Frontal cortex (tissue), 4 donors: Measurements from ENCODE around the gene B3GNT7. TPM values are rescaled to one million over a fixed set of nuclear protein-coding genes. Genes with fewer than 3 reads are reported as not detected.

Experiments
- DNase-seq, 2 donors: peaks; one replicate each; pipeline ENCODE4 v3.0.0; 2012; ENCODE audit warnings: low spot score in 2 of 2
- FAIRE-seq: peaks from 2 replicates; lab custom pipeline; 2012; peaks lifted over from hg19 to GRCh38; lab: Jason Lieb, UNC
- total RNA-seq: library from RNA; depleted of rRNA; stranded (reverse); fragments of >200 nt; gene quantifications from one replicate; pipeline ENCODE4 v1.2.3, GENCODE V29; 2014
- donor health status: control.
- donor health status: control.
- donor health status: control.

The B3GNT7 gene
- total RNA-seq, 1 donor from 2014 or later, result 0.82 TPM

DNA sequence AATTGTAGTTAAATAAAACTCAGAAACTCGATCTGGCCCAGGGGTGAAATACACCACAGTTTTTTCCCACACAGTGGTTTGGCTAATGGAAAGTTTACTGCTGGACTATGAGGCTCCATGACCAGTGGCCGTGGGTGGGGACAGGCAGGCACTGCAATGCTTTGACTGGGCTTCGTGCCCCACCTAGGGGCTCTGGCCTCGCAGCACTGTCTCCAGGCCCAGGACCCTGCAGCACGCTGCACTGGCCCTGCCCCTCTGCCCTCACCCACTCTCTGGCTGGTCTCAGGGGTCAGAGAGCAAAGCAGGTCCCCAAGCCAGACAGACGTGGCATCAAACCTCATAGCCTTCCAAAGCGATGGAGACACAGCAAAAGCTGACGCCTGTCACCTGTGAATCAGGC is 13.4 kb upstream of the B3GNT7 start:
- DNase-seq, result no peak
- no peak for FAIRE-seq

DNA sequence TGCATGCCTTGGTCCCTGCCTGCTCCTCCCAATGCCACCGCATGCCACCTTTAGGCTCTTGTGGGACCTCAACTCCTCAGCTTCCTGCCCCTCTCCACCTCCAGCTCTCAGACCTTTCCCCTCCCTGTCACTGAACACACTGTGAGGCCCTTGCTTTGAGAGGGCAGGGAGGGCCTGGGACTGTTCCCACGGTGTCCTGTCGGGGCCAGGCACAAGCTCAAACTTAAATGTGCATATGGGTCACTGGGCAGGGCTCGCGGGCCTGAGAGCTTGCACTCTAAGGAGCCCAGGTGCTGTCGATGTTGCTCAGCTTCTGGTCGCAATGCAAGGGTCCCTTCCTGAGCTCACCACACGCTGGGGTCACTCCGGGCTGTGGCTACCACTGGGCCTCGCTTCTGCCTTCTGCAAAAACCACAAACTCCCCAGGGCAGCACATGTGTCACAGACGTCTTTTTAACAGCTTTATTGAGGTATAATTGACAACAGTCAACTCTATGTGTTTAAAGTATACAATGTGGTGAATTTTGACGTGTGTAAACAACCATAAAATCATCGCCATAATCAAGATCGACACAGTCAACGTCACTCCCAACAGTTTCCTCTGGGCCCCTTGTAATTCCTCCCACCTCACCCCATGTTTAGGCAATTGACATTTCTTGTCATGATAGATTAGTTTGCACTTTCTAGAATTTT is 11.9 kb upstream of the B3GNT7 start:
- FAIRE-seq (no peak), DNase-seq (no peak)

DNA sequence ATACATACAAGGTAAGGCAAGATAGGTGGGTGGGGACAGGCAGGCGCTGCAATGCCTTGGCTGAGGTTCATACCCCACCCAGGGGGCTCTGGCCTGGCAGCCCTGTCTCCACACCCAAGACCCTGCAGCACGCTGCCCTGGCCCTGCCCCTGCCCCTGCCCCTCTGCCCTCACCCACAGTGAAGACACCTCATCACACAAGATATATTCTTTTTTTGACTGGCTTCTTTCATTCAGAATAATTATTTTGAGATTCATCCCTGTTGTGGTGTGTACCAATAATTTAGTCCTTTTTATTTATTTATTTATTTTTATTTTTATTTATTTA is 11.4 kb upstream of the B3GNT7 start:
- DNase-seq (no peak), FAIRE-seq (no peak)

DNA sequence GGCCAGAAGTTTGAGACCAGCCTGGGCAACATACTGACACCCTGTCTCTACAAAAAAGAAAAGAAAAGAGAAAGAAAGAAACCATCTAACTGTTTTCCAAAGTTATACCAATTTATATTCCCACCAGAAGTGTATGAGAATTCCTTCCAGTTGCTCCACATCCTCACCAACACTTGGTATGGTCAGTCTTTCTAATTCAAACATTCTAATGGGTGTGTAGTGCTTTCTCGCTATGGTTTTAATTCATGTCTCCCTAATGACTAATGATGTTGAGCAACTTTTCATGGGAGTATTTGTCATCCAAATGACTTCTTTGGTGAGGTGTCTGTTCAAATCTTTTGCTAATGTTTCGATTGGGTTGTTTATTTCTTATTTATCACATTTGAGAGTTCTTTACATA is 10.5 kb upstream of the B3GNT7 start:
- DNase-seq, result no peak
- FAIRE-seq, result no peak

DNA sequence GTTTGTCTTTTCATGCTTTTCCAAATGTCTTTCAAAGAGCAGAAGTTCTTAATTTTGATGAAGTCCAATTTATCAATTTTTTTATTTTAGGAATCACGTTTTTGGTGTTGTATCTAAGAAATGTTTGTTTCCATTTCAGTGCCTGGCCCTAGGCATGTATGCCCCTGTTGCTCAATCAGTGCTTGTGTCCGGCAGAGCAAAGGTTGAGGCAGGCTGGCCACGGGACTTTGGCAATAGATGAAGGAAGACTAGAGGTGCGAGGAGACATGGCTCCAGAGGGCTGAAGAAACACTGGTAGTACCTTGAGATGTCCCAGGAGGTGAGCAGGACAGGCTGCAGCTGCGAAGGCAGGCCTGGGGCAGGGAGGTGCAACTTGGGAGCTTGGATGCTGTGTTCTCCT is 10.1 kb upstream of the B3GNT7 start:
- FAIRE-seq, result no peak
- no peak for DNase-seq

DNA sequence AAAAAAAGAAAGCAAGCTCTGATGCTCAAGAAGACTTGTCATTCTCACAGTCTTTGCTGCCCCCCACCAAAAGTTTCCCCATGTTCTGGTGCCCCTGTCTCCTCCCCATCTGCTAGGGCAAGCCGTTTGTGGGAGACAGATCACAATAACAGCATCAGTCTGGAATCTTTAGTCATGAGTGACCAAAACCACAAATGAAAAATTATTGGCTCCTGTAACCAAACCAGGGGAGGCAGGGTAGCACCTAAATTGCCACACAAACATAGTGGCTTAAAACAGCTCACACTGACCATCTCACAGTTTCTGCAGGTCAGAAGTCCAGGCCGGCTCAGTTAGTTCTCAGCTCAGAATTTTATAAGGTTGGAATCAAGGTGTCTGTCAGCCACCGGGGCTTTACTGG is 9.1 kb upstream of the B3GNT7 start:
- DNase-seq (no peak), FAIRE-seq (no peak)

DNA sequence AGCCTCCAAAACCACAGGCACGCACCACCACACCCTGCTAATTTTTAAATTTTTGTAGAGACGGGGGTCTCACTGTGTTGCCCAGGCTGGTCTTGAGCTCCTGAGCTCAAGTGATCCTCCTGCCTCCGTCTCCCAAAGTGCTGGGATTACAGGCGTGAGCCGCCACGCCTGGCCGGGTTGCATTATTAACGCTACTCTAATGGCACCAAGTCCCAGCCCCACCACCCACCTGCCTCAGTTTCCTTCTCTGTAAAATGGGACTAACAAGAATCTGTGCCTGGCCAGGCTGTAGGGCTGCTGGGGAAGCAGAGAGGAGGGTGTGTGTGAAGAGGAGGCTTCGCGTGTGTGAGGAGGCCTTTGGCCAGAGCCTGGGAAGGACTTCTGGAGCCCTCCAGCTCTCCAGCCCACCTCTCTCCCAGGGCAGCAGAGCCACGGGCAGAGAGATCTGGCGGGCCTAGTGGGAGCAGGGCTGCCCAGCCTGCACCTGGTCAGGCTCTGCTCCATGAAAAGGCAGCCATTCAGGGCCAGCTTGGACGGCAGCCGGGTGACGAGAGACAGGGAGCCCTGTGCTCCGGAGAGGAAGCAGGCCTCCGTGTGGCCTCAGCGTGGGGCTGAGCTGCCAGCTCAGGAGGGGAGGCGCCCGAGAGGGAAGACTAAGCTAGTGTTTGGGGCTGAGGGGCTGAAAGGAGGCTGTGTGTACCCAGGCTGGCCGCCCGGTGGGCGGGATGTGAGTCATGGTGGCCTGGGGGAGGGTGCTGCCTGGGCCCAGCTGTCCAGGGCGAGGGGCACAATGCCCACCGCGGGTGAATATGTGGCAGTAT is 7.4 kb upstream of the B3GNT7 start:
- peak; percentile 81 for DNase-seq

DNA sequence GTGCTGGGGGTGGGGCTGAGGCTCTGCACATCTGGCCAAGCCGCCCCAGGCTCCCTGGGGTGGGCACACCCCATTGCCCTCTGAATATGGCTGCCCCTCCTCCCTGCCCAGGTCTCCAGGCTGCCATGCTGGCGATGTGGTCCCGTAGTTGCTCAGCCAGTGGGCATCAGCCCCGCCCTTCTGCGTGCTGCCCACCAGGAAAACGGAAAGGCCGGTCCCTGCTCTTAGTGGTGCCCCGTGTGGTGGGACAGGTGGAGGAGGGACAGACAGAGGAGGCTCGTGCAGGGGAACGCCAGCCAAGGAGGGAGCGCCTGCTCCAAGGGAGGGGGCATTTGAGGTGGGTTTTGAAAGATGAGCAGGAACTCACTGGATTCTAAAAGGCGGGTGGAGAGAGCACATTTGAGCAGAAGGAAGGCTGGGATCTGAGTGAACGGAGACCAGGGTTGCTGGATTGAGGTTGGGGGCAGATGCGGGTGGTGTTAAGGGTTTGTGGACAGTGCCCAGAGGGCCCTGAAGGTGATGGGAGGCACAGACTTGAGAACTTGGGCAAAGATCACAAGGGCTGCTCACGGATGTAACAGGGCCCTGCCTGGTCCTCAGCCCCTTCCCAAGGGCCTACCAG is 6.7 kb upstream of the B3GNT7 start:
- FAIRE-seq, result no peak

More for the DNA sequence above, 7.4 kb upstream of the B3GNT7 start:
- FAIRE-seq, result peak; percentile 64

DNA sequence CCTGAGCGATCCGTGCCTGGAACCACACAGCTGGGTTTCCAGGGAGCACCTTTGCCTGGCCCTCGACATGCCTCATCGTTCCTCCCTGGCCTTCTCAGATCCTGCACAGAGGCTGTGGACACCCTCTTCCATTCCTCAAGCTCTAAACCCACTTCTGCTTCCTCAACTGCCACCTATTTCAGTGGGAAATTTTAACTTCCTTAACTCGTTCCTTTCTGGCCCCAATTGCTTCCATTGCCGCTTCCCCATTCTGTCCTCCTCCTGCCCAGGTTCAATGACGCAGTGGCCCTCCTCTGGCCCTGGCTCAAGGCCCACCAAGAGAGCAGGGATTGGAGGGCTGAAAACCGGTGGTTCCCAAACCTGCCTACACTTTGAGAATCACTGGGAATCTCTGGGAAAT is 4.8 kb upstream of the B3GNT7 start:
- no peak for FAIRE-seq
- peak in 1 of 2 donors; percentile 13 for DNase-seq

More for the DNA sequence above, 6.7 kb upstream of the B3GNT7 start:
- DNase-seq, result peak in 1 of 2 donors; percentile 35

DNA sequence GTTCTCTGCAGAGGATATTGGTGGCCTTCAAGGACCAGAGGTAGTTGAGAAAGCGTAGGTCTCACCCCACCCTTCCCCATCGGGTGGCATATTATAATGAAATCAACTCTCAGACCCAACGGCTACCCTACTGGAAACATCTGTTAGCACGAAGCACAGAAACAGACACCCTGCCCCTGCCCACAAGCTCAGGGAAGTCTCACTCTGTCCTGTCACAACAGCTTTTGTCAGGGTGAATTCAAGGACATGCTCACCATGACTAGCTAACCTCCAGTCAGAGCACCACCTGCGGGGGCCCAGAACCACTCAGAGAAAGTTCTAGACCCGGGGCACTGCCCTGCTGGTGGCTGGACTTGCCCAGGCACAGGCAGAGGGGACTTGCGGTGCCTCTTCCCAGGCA is 3.5 kb upstream of the B3GNT7 start:
- DNase-seq, result peak in 1 of 2 donors; percentile 6
- no peak for FAIRE-seq

DNA sequence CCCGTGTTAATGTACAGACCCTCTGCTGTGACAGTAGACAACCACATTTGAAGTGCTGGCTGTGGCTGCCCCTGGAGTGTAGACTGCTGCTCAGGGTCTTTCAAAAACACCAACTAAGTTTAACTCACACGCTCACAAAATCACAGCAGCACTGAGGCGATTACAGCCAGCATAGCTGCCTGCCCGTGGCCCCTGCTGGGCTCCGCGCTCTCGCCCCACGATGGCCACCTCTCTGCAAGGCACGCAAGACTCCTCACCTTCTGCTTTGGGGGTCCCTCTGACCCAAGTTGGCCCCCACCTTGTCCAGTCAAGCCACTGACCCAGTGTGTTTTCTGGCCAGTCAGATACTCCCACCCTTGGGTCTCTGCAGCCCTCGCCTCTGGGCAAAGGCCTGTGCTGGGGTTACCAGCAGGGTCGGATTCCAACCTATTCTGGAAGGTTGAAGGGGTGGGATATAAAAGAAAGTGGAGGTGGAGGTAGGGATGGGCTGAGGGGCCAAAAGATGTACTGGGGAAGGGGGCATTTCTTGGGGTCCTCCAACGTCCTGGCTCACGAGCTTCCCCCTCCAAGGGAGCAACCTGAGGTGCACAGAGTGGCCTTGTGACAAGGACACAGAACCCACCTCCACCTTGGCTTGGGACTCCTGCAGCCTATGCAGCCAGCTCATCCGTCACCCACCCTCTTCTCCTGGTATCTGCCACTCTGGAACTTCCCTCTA is 2.9 kb upstream of the B3GNT7 start:
- FAIRE-seq (no peak), DNase-seq (peak in 1 of 2 donors; percentile 6)

DNA sequence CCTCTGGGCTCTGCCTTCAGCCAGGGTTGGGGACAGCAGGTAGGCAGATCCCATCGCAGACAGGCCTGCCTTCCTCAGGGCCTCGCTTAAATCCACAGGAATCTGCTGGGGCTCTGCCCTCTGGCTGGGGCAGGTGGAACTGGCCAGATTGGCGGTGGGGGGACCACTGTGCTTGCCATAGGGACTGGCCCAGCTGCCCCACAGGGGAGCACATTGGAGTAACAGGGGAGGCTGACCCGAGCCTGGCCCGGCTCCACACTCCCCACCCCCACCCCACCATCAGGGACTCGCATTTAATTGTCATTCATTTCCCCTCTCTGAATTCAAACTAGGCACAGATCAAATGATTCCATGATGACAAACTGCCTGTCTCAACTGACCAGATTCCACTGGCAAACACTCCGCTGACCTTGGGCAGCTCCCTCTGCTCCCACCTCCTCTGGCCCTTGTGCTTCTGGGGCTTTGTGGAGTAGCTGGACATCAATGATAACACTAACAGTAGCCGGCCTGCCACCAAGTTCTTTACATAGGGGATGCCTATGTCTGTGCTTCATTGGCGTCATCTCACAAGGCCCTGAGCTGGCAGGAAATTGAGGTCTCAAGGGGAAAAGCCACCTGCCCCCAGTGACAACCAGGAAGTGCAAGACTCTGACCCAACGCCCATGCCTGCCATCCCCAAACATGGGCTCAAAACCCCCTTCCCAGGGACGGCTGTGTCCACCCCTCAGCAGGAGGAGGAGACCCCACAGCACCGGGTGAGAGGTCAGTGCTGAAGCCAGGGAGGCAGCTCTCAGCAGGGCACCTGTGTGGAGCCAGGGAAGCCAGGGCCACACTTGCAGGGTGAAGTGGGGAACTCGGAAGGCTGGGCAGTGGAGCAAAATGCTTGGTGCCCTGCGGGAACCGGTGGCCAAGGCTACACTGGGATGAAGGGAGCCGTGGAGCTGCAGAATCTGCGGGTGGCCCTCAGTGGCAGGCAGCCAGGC is 2.1 kb upstream of the B3GNT7 start:
- FAIRE-seq (no peak), DNase-seq (peak in 1 of 2 donors; percentile 27)

DNA sequence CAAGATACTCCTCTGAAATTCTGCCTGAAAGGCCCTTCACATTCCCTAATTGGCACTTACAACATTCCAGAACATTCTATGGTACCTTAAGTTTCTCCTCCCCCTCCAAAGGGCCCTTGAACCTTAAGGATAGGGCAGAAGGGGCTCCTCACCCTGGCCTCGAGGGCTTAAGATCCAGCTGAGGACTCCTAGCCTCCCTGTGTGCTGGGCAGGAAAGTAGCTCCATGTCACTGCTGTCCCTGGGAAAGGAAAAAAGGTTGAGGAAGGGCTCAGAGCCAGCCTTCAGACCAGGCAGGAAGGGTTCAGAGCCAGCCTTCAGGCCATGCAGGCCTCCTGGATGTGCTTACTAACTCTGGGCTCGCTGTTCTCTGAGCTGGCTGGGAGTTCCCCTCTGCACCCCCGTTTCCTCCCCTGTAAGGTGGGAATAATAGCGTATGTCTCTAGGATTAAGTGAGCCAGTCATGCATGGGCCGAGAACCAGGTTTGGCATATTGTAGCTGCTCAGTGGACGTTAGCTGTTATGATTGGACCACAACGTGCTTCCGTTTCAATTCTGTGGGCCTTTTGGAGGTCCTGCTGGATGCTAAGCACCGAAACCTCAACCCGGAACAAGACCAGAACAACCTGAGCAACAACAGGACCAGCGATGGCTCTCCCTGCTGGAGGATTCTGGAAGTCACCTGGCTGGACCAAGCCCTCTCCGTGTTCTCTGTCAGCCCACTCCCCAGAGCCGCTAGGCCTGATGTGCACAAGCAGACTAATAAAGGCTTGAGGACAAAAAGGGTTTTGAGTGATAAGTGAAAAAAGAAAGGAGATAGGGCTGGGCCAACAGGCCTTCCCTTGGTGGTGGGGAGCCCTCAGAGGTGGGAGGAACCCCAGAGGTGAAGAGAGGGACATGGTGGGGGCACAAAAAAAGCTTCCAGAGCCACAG is 1.0 kb upstream of the B3GNT7 start:
- DNase-seq (peak in 1 of 2 donors; percentile 24), FAIRE-seq (no peak)

DNA sequence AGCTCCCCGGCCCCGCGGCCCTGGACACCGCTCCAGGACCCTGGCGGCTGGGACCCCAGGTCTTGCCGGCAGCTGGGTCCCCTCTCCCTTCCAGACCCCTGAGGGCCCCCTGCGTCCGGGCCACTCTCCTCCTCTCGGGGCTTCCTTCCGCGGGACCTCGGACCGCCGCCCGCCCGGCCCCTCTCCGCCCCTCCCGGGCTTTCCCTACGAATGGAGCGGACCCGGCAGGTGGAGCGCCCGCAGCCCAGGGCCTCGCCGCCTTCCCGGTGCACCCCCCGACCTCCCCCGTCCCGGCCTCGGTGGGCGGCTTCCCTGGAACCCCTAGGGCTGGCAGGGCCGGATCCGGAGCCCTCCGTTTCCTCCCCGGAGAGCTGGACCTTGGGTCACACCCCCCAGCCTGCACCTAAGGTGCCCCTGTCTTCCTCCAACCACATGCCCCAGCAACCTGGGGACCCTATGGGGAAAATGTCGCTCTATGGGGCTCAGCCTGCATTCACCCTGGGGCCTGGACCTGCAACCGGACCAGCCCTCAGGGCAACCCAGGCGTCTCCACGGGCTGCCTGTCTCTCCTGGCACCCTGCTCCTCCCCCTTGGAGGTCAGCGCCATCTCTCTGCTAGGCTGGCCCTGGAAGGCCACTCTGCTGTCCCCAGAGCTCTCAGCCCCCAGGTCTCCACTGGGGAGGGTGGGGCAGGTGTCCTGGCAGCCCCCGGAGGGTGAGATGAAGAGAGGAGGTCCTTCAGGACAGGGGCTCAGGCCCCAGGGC is 730 bp downstream of the B3GNT7 start:
- FAIRE-seq (no peak), DNase-seq (peak in 1 of 2 donors; percentile 32)

DNA sequence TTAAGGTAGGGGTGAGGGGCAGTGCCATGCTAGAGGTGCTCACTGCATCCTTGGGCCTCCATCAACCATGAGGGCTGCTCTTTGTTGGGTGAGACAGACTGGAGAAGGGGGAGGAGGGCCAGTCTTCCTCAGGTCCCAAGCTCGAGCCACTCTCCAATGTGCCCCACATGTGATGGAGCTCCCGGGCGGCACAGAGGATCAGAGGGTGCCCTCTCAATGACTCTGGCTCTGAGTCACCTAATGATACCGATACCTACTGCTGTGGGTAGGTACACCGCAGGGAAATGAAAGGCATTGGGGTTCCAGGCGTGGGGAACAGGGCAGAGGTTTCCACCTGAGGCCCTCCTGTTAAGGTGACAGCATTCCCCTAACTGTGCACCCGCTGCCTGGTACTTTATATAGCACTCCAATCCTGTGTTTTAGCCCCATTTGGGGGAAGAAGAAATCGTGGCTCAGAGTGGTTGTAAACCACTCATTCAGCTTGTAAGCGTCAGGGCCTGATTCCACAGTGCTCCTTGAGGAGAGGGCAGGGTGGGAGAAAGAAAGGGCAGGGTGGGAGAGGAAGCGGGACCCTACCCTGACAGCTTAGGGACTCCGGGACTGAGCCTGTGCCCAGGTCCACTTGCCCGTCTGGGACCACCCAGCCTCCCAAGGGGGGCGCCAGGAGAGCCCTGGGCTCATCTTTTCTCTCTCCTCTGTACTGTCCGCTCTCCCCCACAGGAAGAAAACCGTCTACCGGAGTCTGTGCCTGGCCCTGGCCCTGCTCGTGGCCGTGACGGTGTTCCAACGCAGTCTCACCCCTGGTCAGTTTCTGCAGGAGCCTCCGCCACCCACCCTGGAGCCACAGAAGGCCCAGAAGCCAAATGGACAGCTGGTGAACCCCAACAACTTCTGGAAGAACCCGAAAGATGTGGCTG is 1.8 kb downstream of the B3GNT7 start:
- FAIRE-seq (no peak), DNase-seq (no peak)

DNA sequence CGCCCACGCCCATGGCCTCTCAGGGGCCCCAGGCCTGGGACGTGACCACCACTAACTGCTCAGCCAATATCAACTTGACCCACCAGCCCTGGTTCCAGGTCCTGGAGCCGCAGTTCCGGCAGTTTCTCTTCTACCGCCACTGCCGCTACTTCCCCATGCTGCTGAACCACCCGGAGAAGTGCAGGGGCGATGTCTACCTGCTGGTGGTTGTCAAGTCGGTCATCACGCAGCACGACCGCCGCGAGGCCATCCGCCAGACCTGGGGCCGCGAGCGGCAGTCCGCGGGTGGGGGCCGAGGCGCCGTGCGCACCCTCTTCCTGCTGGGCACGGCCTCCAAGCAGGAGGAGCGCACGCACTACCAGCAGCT is 2.4 kb downstream of the B3GNT7 start:
- FAIRE-seq, result no peak
- DNase-seq, result peak in 1 of 2 donors; percentile 33
